ENCODE measurements around the gene TMEM52. TPM values are rescaled to one million over a fixed set of nuclear protein-coding genes. Genes with fewer than 3 reads are reported as not detected.

TMEM52 gene
- total RNA-seq, 1 experiment from 2014 or later: 0.23 TPM

DNA sequence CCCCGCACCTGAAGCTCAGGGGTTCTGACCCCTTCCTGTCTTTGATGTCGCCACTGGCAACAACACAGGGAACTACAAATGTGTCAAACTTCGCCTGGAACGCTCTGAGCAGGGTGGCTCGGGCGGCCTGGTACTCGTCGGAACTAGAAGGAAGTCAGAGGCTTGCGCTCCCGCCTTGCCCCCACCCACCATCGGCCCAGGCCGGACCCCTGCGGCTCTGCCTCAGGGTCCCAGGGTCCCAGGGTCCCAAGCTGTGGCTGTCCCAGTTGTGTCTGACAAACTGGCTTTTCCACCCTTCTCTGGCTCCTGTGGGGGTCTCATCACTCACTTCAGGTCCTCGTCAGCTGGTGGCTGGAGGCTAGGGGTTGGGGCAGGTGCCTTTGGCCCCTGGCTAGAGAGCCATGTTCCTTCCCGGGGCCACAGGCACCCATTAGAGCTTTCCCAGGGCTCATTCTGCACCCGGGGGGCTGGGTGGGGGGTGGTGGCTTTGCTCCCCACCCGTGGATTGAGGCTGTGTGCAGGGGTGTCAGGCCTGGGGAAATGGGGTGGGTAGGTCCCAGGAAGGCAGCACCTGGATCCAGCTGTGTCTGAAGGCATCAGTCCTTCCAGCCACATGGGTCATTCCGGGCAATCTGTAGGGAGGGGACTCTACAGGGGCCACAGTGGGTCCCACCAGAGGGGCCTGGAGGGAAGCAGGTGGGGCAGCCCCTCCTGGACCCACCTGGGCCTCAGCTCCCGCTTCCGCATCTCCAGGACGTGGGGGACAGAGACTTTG is 8.0 kb upstream of the TMEM52 start:
- DNase-seq (ENCODE audit: low read depth): no peak

DNA sequence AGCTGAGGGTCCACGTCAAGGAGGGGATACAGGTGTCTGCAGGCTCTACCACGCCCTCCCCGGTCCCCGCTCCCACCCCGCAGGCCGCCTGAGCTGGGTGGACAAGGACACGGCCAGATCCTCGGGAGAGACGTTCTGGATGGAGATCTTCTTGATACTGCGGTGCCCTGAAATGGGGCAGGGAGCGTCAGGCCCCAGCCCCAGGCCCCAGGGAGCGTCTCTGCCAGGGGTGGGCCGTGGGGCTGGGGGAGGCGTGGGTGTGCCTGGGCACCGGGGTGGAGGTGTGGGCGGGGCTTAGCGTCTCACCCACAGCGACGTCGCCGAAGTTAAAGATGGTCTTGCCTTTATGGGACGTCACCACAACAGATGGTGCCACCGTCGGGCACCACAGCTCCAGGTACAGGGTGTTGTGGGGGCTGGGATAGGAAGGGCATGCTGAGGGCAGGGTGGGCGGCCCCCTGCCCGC is 7.3 kb upstream of the TMEM52 start:
- peak; percentile 1 for DNase-seq (ENCODE audit: low read depth)

DNA sequence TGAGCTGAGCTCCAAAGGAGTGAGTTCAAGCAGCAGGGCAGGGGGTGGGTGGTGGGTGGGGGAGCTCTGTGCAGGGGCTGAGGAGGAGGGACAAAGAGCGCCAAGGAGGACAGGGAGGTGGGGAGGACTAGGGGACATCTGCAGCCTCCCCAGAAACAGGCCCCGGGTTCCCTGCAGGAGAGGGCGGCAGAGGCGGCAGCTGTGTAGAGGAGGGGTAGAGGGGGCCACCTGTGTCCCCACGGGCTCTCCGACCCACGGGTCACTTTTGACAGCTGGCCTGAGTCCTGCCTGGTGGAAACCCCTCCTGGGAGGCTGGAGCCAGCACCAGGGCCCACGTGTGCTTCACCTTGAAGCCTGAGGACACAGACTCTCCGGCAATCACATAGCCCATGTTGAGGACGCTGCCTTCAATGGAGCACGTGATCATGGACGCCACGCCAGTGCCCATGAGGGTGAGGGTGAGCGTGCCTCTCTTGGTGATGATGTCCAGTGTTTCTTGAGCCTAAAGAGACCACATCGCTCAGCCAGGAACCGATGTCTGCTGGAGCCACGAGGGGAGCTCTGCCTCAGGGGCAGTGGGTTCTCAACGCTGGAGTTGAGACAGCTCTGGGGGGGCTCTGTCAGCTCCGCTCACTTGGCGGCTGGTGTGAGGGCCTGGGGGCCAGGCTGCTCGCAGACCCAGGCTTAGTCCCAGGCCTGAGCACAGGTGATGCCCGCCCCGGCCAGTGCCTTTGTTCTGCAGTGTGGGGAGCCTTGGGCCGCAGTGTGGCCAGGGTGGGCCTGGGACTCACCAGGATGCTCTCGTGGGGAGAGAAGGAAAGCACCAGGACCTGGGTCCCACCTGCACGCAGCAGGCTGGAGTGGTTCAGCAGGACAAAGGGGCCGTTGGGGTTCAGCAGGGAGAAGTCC is 6.6 kb upstream of the TMEM52 start:
- DNase-seq (ENCODE audit: low read depth): peak; percentile 4

DNA sequence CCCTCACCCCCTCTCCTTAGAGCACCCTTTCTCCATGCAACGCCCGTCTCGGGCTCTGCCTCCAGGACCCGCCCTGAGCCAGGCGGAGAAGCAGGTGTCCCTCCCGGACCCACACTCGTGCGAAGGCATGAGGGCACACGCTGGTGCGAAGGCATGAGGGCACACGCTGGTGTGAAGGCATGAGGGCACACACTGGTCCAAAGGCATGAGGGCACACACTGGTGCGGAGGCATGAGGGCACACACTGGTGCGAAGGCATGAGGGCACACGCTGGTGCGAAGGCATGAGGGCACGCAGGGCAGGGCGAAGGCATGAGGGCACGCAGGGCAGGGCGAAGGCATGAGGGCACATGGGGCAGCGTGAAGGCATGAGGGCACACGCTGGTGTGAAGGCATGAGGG is 5.8 kb upstream of the TMEM52 start:
- DNase-seq (ENCODE audit: low read depth): no peak

DNA sequence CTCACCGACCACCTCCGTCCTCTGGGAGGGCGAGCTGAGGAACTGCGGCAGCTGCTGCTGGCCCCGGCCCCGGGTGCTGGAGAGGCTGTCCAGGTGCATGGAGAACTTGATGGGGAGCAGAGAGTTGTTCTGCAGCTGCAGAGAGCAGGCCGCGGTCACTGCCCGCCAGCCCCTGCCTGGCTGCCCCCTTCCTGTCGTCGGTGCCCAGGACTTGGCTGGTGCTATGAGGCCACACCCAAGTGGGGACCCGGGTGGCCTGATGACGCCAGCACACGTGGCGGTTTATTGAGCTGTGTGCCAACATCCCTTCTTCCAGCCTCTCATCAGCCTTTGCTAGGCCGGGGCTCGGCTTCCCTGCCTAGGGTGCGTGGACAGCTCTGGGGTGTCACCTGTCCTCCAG is 5.3 kb upstream of the TMEM52 start:
- no peak for DNase-seq (ENCODE audit: low read depth)

- no peak for DNase-seq (ENCODE audit: low read depth)
These were observed 4.1 kb upstream of the TMEM52 start for GRCh38 chr1:1922956-1923833.

- DNase-seq (ENCODE audit: low read depth): no peak
These were observed 3.5 kb upstream of the TMEM52 start for GRCh38 chr1:1922702-1922955.

DNA sequence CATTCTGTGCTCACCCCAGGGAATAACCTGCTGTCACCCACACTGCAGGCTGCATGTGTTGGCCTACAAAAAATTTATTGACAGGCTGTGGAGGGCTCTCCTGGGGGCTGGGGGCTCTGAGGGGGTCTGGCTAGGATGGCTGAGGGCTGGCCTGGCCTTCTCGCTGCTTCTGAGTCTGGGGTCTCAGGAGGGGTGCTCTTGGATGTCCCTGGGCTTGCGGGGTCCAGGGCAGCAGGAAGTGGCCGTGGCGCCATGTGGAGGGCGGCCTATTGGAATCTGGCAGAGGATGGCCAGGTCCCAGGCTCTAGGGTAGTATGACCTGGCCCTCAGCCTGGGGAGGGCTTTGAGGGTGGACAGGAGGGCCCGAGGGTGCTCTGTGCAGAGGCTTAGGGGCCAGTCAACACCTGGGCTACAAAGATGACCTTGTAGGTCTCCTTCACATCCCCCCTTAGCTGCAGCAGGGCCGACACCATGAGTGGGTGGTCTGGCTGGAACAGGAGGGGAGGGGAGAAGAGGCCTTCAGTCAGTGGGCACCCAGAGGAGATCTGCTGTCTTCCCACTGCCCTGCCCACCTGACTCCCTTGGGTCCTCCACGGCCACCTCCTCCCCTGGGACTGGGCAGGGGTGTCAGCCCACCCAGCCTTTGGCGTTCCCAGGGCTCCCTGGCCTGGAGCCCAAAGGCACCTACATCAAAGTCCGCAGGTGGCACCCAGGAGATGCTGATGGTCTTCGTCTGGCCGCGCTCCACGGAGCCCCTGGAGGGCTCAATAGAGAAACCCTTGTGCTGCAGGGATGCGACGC is 3.0 kb upstream of the TMEM52 start:
- no peak for DNase-seq (ENCODE audit: low read depth)

- DNase-seq (ENCODE audit: low read depth): no peak
These were observed 2.4 kb upstream of the TMEM52 start for GRCh38 chr1:1921459-1921862.

- no peak for DNase-seq (ENCODE audit: low read depth)
These were observed 1.8 kb upstream of the TMEM52 start for GRCh38 chr1:1920608-1921458.

DNA sequence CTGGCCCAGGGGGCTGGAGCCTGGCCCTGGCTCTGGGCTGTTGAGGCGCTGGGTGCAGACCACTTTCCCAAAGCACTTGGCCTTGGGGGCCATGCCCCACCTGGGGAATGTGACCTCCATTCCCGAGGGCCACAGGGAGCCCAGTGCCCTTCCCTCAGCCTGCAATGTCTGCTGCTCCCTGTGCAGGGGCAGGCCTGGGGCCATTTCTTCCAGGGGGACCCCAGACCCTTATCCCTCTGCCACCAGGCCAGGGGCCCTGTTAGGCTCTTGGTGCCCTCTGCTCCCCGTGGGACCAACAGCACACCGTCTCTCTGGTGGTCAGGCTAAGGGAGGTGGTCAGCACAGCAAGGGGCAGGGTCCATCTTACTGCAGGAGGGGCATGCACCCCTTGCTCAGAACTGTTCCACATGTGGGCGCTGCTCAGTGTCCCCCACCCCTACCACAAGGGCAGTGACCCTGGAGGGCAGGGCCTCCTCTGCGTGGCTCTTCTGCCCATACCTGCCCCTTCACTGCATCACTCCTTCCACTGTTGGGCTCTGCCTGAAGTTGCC is 1.1 kb upstream of the TMEM52 start:
- no peak for DNase-seq (ENCODE audit: low read depth)

- peak; percentile 98 for DNase-seq (ENCODE audit: low read depth)
These were observed 401 bp upstream of the TMEM52 start for GRCh38 chr1:1919304-1920056.

- no peak for DNase-seq (ENCODE audit: low read depth)
These were observed 831 bp downstream of the TMEM52 start for GRCh38 chr1:1917995-1918900.

- no peak for DNase-seq (ENCODE audit: low read depth)
These were observed 1.6 kb downstream of the TMEM52 start for GRCh38 chr1:1917304-1917976.

GRCh38 chr1:1916851-1917251 is 2.2 kb downstream of the TMEM52 start:
- no peak for DNase-seq (ENCODE audit: low read depth)

DNA sequence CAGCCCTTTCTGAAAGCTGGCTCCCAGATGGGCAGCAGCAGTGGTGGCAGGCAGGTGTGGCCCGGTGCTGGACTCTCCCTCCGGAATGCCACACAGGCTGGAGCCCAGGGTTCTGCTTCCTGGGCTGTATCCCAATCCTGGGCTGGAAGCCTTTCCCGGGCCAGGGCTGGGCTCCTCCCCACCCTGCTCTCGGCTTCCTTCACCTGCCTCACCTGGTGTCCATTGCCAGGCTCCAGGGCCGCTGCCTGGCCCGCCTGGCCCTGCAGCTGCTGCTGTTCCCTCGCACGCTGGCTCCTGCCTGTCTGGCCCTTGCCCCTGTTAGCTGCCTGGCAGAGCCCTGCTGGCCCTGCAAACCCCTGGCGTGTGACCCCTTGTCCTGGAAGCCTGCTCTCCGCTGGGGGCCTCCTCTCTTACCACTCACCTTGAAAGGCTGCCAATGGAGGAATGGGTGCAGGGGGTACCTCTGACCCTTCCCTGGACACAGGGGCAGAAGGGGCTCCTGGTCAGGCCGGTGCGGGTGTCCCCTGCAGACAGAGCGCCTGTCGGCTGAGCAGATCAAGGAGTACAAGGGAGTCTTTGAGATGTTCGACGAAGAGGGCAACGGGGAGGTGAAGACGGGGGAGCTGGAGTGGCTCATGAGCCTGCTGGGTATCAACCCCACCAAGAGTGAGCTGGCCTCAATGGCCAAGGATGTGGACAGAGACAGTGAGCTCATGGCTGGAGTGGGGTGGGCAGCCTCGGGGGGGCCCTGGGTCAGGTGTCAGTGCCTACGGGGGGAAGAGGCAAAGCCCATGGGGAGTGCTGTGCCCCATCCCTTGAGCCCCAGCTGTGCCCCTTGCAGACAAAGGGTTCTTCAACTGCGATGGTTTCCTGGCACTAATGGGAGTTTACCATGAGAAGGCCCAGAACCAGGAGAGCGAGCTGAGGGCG is 2.9 kb downstream of the TMEM52 start:
- no peak for DNase-seq (ENCODE audit: low read depth)
